Measurements from ENCODE around the gene UBR3. TPM values are rescaled to one million over a fixed set of nuclear protein-coding genes. Genes with fewer than 3 reads are reported as not detected.
"Not testable (repeated sequence)": the region's sequence is repeated elsewhere in the genome, so short reads cannot be mapped to it uniquely, and the experiment has no call there.

UBR3 gene
- total RNA-seq, 1 experiment from 2014 or later: 24.9 TPM

DNA sequence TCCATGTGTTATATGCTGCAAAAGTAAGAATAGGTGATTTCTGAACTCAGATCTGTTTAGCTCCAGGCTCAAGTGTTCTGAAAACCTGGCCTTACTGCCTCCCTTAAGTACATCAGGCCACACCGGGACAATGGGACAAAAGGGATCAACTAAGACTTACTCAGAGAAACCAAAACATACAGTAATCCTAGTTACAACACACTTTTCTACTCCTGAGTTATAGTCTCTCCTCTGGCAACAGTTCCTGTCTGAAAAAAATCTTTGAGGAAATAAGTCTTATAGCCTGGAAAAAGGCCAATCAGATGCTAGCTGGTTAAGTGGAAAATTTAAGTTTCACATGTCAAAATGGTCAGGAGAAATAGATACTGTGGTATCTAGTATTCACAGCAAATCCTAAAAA is 8.1 kb upstream of the UBR3 start:
- DNase-seq (ENCODE audit: low spot score): no peak
- in situ Hi-C loops (cut with HindIII; ENCODE audit: low sequenced_read_pairs): no loop called here

DNA sequence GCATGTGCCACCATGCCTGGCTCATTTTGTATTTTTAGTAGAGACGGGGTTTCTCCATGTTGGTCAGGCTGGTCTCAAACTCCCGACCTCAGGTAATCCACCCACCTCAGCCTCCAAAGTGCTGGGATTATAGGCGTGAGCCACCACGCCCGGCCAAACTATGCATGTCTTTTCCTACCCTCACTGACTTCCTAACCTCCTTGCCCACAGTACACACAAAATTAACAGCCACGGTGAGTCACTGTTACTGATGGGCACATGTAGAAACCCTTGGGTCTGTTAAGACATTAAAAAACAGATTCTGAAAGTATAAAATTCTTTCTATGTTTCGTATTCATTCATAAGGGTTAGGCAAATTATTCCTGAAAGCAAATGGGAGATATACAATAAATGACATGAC is 7.2 kb upstream of the UBR3 start:
- in situ Hi-C loops (cut with HindIII; ENCODE audit: low sequenced_read_pairs); DNase-seq (ENCODE audit: low spot score): not testable (repeated sequence)

- in situ Hi-C loops (cut with HindIII; ENCODE audit: low sequenced_read_pairs): no loop called here
Observed at GRCh38 chr2:169822036-169822435, 5.2 kb upstream of the UBR3 start.

GRCh38 chr2:169822785-169823392 is 4.4 kb upstream of the UBR3 start:
- no peak for DNase-seq (ENCODE audit: low spot score)
- in situ Hi-C loops (cut with HindIII; ENCODE audit: low sequenced_read_pairs): no loop called here

More at GRCh38 chr2:169822036-169822435, 5.2 kb upstream of the UBR3 start:
- DNase-seq (ENCODE audit: low spot score): no peak

DNA sequence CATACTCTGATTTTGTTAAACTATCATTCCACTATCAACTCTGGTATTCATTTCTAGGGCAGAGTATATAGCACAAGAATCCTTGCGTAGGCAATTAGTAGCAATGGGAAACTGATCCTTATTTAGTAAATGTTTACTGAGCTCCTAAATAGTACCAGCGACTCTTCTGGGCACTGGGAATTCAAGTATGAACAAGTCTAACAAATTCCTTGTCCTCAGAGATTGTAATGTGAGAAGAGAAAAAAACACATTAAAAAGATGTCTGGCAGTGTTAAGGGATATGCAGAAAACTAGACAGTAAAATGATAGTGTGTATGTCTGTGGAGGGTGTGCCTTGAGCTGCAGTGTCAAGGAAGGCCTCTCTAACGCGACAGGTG is 3.3 kb upstream of the UBR3 start:
- in situ Hi-C loops (cut with HindIII; ENCODE audit: low sequenced_read_pairs): no loop called here
- DNase-seq (ENCODE audit: low spot score): no peak

GRCh38 chr2:169824373-169825333 is 2.6 kb upstream of the UBR3 start, which contains the start of gene METTL5:
TSS of gene METTL5 (minus strand) at chr2:169824905. CDS start at chr2:169824597, 308 bp downstream.
- DNase-seq (ENCODE audit: low spot score): peak; percentile 75
- in situ Hi-C loops (cut with HindIII; ENCODE audit: low sequenced_read_pairs): no loop called here

DNA sequence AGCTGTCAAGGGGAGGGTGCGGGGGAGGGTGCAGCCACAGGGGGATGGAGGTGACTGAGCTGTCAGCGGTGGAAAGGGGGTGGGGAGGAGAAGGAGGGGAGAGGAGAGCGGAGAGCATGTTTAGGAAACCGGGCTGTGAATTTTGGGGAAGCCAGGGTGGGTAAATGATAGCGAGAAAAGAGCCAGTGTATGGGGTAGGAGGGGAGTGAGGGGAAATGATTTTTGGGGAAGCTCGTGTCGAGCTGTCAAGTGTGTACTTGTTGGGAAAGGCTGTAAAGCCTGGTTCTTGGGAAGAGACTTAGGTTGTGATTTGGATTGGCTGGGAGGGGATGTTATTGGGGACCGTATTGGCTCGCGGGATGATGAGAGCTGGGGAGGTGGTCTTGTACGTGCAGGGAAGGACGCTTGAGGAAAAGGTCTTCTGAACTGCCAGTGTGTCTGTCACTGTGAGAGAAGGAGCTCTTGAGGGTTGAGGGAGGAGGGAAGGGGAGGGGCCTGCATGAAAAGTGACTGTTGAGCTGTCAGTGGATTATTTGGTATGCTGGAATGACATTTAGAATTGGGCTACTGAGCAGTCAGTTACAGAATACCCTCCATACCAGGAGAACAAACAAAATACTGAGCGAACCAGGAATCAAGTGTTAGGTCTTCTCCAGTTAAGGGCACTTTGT is 1.0 kb downstream of the UBR3 start:
- in situ Hi-C loops (cut with HindIII; ENCODE audit: low sequenced_read_pairs): no loop called here
- DNase-seq (ENCODE audit: low spot score): peak; percentile 70

- no peak for DNase-seq (ENCODE audit: low spot score)
- in situ Hi-C loops (cut with HindIII; ENCODE audit: low sequenced_read_pairs): no loop called here
Observed at GRCh38 chr2:169834401-169834800, 7.1 kb downstream of the UBR3 start.

DNA sequence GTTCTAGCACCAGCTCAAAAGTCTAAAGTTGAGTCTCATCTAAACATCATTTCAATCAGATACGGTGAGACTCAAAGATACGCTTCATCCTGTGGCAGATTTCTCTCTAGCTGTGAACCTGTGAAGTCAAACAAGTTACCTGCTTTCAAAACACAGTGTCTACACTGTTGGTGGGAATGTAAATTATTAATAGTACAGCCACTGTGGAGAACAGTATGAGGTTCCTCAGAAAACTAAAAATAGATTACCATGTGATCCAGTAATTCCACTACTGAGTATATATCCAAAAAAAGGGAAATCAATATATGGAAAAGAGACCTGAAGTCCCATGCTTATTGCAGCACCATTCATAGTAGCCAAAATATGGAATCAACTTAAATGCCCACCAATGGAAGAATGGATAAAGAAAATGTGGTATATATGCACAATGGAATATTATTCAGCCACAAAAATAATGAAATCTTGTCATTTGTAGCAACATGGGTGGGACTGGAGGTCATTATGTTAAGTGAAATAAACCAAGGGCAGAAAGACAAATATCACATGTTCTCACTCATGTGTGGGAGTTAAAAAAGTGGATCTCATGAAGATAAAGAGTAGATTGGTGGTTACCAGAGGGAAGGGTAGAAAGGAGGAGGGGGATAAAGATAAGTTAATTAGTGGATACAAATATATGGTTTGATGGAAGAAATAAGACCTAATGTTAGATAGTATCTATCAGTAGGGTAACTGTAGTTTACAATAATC is 11.7 kb downstream of the UBR3 start:
- DNase-seq (ENCODE audit: low spot score): no peak
- in situ Hi-C loops (cut with HindIII; ENCODE audit: low sequenced_read_pairs): no loop called here

DNA sequence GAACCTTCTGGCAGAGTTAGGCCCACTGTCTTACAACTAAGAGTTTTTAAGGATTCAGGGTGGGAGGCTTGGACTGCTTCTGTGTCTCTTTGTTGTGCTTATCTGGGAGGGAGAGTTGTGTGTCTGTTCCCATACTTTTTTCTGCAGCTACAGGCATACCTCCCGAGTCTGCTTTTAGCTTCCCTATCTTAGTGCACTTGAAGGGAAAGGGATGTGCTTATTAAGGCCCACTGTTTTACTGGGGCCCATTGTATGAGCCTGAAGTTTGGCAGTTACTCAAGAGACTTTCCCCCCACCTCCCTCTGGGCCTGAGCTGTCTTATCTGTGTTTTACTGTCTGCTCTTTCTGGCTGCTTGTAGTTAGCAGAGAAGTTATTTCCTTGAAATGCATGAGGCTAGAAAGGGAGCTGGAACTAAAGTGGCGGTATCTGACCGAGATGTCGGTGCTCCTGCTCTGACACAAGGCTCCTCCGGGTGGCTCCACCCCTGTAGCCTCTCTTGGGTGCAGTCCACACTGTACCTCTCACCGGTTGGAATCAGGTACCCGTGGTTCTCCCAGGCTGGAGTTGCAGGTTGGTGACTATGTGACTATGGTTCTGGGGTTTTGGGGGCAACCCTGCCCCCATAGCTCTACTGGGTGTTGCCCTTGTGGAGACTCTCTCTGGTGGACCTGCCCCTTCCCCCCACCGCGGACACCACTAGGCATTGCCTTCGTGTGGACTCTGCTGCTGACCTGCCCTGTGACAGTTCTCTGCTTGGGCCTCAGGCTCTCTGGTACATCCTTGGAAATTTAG is 12.9 kb downstream of the UBR3 start:
- in situ Hi-C loops (cut with HindIII; ENCODE audit: low sequenced_read_pairs): no loop called here
- DNase-seq (ENCODE audit: low spot score): no peak

DNA sequence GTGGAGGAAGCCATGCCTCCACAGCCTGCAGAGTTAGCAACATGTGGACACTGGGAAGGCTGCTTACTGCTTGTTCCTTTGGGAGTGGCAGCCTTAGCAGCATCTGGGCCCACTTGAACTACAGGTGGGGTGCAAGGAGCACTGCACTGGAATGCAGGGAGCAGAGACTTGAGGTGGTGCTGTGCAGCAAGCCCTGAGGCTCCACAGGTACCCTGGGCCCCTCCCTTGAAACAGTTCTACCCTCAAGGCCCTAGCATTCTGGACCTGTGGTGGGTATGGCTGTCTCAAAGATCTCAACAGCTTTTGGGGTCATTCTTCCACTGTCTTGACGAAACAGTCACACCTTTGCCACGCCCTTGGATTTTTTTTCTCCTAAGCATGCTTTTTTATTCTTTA is 13.5 kb downstream of the UBR3 start:
- in situ Hi-C loops (cut with HindIII; ENCODE audit: low sequenced_read_pairs): no loop called here
- DNase-seq (ENCODE audit: low spot score): no peak

DNA sequence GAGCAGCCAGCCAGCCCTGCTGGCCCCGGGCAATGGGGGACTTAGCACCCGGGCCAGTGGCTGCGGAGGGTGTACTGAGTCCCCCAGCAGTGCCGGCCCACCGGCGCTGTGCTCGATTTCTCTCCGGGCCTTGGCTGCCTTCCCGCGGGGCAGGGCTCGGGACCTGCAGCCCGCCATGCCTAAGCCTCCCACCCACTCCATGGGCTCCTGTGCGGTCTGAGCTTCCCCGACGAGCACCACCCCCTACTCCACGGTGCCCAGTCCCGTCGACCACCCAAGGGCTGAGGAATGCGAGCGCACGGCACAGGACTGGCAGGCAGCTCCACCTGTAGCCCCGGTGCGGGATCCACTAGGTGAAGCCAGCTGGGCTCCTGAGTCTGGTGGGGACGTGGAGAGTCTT is 14.4 kb downstream of the UBR3 start:
- in situ Hi-C loops (cut with HindIII; ENCODE audit: low sequenced_read_pairs); DNase-seq (ENCODE audit: low spot score): not testable (repeated sequence)

GRCh38 chr2:169845016-169845415 is 17.8 kb downstream of the UBR3 start:
- DNase-seq (ENCODE audit: low spot score): no peak
- in situ Hi-C loops (cut with HindIII; ENCODE audit: low sequenced_read_pairs): no loop called here

GRCh38 chr2:169848959-169849693 is 21.9 kb downstream of the UBR3 start:
- DNase-seq (ENCODE audit: low spot score); in situ Hi-C loops (cut with HindIII; ENCODE audit: low sequenced_read_pairs): not testable (repeated sequence)

DNA sequence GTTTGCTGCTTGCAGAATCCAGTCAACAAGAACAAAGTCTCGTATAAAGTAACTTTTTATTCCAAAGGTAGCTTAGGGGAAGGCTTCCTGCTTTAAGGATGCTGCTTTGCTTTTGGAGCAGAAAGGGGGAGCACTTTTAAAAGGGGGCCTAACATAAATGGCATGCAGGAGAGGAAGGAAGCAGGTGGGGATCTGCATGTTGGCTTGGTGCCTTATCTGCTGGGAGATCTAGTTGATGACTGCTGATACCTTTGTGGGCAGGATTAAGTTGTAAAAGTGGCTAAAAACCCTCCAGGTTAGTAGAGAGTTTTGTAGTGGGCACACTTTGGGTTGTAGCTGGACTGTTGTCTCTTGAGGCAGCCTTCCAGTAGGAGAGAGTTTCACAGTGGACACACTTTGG is 22.5 kb downstream of the UBR3 start:
- in situ Hi-C loops (cut with HindIII; ENCODE audit: low sequenced_read_pairs): no loop called here

DNA sequence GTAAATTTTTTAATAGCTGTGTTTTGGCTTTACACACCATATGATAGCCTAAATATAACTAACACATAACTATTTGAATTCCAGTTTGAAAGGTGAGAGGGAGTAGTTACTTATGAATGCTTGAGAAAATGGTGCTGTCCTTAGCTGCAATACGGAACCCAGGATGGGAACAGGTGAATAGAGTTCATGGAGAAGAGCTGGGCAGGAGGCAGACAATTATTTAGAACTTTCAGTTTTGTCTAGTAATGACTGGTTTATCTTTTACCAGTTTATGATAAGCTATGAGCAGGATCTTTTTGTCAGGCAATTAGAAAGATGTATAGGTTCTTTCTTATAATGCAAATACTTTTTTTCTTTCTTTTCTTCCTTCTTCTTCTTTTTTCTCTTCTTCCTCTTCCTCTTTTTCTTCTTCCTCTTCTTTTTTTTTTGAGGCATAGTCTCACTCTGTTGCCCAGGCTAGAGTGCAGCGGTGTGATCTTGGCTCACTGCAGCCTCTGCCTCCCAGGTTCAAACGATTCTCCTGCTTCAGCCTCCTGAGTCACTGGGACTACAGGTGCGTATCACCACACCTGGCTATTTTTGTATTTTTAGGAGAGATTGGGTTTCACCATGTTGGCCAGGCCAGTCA is 25.9 kb downstream of the UBR3 start:
- in situ Hi-C loops (cut with HindIII; ENCODE audit: low sequenced_read_pairs): no loop called here
- DNase-seq (ENCODE audit: low spot score): no peak

More for the DNA sequence above, 22.5 kb downstream of the UBR3 start:
- no peak for DNase-seq (ENCODE audit: low spot score)
